Measurements from ENCODE around the gene CPM. TPM values are rescaled to one million over a fixed set of nuclear protein-coding genes. Genes with fewer than 3 reads are reported as not detected.

CPM gene
- total RNA-seq, 4 donors from 2014 or later = 11.7 to 45.4 (median 33.9) TPM

DNA sequence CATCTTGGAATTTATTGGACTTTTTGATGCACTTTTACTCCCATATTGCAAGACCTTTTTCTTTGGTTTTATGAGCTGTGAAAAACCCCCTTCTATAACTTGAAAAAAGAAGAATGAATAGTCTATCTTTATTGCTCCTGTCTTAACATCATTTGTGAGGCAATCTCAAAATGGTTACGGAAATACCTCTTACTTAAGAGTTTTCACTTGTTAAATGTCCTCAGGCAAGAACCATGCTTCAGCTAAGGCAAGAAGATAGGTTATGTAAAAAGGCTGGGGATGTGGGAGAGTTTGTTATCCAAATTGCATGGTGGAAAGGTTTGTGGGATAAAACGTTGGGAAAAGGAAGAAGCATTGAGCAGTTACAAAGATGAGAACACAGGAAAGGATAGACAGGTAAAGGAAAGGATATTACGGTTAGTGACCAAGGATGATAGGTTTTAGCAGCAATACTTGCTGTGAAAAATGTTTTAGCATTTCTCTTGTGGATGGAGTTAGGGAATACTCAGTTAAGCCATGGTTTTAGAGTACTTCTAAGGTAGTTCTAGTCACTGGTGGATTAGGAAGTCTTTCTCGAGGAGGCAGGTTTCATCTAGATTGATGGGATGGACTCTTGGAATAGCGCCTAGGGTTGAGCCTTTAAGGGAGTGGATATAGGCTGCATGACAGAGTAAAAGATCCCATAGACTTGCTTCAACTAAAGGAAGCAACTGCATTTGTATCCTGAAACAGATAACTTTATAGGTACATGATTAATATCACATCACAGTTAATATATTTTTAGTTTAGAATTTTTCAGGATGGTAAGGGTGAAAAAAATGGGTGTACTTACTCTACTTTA, 94.7 kb downstream of the CPM start:
- H3K27me3 ChIP-seq = no peaks in the 10 kb centered on the region
- H3K4me3 ChIP-seq = no peak overlapping the region
- DNase-seq = no peak
- no peaks in the 10 kb centered on the region for H3K4me1 ChIP-seq
- H3K36me3 ChIP-seq = peaks cover 0 to 83% (median 0%) of the 10 kb centered on the region in 3 donors
- H3K9me3 ChIP-seq = no peaks in the 10 kb centered on the region
- H3K27ac ChIP-seq = no peak overlapping the region
- no peak for TF ChIP-seq POLR2A (IDR thresholded peaks at IDR 0.05)
- TF ChIP-seq, protein P1, sequence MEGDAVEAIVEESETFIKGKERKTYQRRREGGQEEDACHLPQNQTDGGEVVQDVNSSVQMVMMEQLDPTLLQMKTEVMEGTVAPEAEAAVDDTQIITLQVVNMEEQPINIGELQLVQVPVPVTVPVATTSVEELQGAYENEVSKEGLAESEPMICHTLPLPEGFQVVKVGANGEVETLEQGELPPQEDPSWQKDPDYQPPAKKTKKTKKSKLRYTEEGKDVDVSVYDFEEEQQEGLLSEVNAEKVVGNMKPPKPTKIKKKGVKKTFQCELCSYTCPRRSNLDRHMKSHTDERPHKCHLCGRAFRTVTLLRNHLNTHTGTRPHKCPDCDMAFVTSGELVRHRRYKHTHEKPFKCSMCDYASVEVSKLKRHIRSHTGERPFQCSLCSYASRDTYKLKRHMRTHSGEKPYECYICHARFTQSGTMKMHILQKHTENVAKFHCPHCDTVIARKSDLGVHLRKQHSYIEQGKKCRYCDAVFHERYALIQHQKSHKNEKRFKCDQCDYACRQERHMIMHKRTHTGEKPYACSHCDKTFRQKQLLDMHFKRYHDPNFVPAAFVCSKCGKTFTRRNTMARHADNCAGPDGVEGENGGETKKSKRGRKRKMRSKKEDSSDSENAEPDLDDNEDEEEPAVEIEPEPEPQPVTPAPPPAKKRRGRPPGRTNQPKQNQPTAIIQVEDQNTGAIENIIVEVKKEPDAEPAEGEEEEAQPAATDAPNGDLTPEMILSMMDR (IDR thresholded peaks at IDR 0.05) = no peak

DNA sequence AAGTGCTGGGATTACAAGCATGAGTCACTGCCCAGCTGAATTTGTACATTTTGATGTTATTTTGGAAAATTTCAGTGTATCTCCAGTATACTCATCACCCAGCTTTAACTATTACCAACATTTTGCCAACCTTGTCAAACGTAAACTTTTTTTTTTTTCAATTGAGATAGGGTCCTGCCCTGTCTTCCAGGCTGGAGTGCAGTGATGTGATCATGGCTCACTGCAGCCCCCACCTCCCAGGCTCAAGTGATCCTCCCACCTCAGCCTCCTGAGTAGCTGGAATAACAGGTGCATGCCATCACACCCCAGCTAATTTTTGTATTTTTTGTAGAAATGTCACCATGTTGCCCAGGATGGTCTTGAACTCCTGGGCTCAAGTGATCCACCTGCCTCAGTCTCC, 95.8 kb downstream of the CPM start:
- no peak overlapping the region for H3K4me3 ChIP-seq
- no peak for DNase-seq
- peaks cover 0 to 81% (median 0%) of the 10 kb centered on the region in 3 donors for H3K36me3 ChIP-seq
- no peaks in the 10 kb centered on the region for H3K9me3 ChIP-seq
- no peaks in the 10 kb centered on the region for H3K27me3 ChIP-seq
- no peaks in the 10 kb centered on the region for H3K4me1 ChIP-seq
- TF ChIP-seq, protein P1 (IDR thresholded peaks at IDR 0.05) = no peak
- TF ChIP-seq POLR2A (IDR thresholded peaks at IDR 0.05) = no peak
- no peak overlapping the region for H3K27ac ChIP-seq

DNA sequence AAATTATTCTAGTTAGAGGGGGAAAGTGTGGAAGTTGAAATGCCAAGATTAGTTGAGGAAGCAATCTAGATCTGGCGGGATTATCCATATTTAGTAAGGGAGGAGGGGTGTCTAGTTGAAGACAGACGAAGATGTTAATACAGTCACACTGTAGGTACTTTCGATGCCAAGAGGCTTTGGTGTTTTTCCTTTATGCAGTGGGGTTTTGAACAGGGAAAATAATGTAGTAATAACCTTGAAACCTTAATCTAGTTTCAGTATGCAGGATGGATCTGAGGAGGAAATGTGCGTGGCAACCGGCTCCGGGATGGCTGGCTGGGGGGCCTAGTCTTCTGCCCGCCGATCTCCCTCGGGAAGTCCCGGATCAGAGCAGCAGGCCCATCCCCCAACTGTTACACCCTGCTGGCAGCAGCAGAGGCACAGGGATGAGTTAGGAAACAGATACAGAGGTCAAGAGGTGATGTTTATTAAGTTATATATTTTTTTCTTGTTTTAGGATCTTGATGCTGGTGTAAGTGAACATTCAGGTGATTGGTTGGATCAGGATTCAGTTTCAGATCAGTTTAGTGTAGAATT, 97.5 kb downstream of the CPM start:
- Histone ChIP-seq H3K4me3 (no peak overlapping the region), H3K27me3 (no peaks in the 10 kb centered on the region), H3K36me3 (peaks cover 0 to 80% (median 0%) of the 10 kb centered on the region in 3 donors), H3K27ac (no peak overlapping the region), H3K4me1 (no peaks in the 10 kb centered on the region), H3K9me3 (no peaks in the 10 kb centered on the region)
- TF ChIP-seq, protein P1 (IDR thresholded peaks at IDR 0.05) = no peak
- no peak for TF ChIP-seq POLR2A (IDR thresholded peaks at IDR 0.05)
- no peak for DNase-seq

DNA sequence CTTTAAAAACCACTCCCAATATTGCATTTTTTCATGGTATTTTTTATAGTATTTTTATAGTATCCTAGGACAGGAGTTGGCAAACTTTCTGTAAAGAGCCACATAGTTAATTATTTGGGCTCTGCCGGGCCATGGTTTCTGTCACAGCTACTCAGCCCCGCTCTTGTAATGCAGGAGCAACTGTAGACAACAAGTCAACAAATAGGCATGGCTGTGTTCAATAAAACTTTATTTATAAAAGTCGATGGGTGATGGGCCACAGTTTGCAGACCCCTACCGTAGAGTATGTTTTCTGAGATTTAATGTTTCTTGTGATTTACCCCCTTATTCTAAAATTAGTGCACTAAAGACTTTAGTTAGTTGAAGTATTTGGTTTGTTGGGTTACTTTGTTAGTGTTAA, 99.5 kb downstream of the CPM start:
- Histone ChIP-seq H3K4me3 (no peak overlapping the region), H3K9me3 (no peaks in the 10 kb centered on the region), H3K4me1 (no peaks in the 10 kb centered on the region), H3K36me3 (peaks cover 0 to 75% (median 0%) of the 10 kb centered on the region in 3 donors), H3K27ac (no peak overlapping the region), H3K27me3 (no peaks in the 10 kb centered on the region)
- TF ChIP-seq POLR2A (IDR thresholded peaks at IDR 0.05) = no peak
- TF ChIP-seq, protein P1 (IDR thresholded peaks at IDR 0.05) = no peak
- DNase-seq = no peak

DNA sequence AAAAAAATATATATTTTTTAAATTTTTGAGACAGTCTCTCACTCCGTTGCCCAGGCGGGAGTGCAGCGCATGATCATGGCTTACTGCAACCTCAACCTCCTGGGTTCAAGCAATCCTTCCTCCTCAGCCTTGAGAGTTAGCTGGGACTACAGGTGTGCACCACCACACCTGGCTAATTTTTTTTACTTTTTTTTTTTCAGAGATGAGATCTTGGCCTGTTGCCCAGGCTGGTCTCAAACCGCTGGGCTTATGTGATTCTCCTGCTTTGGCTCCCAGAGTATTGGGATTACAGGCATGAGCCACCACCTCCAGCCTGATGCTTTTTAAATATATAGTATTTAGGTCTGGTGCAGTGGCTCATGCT, 100.5 kb downstream of the CPM start:
- no peaks in the 10 kb centered on the region for H3K27me3 ChIP-seq
- no peak for TF ChIP-seq POLR2A (IDR thresholded peaks at IDR 0.05)
- TF ChIP-seq, protein P1 (IDR thresholded peaks at IDR 0.05) = no peak
- no peak overlapping the region for H3K27ac ChIP-seq
- H3K9me3 ChIP-seq = no peaks in the 10 kb centered on the region
- H3K36me3 ChIP-seq = peaks cover 0 to 75% (median 0%) of the 10 kb centered on the region in 3 donors
- no peak overlapping the region for H3K4me3 ChIP-seq
- no peaks in the 10 kb centered on the region for H3K4me1 ChIP-seq
- no peak for DNase-seq

All from Peyer's patch (tissue), 4 donors.